H9 (cell line): Measurements from ENCODE around the gene USP35. TPM values are rescaled to one million over a fixed set of nuclear protein-coding genes. Genes with fewer than 3 reads are reported as not detected.

ENCODE experiments used
- DNase-seq: peaks from one replicate; pipeline ENCODE4 v3.0.0-alpha.2; 2017
- H2AFZ ChIP-seq: one replicate; pipeline ENCODE4 v1.6.1; 2013; ENCODE audit warnings: mild to moderate bottlenecking, low read length, control low read depth, moderate library complexity
- H2AK5ac ChIP-seq: 2 replicates; pipeline ENCODE4 v1.6.1; 2013; ENCODE audit warnings: low read length, control low read depth, mixed read lengths; ENCODE audit not compliant: insufficient read length
- H2BK120ac ChIP-seq: one replicate; pipeline ENCODE4 v1.6.1; 2013; ENCODE audit warnings: low read depth, mild to moderate bottlenecking, low read length, control low read depth, inconsistent platforms; ENCODE audit not compliant: poor library complexity, severe bottlenecking
- H2BK12ac ChIP-seq: 2 replicates; pipeline ENCODE4 v1.6.1; 2013; ENCODE audit warnings: low read length, control low read depth, mixed read lengths, low read depth; ENCODE audit not compliant: insufficient read length
- H2BK15ac ChIP-seq: 2 replicates; pipeline ENCODE4 v1.6.1; 2013; ENCODE audit warnings: low read depth, low read length, control low read depth
- H2BK20ac ChIP-seq: one replicate; pipeline ENCODE4 v1.6.1; 2013; ENCODE audit warnings: low read depth, mild to moderate bottlenecking, low read length, control low read depth, inconsistent platforms; ENCODE audit not compliant: poor library complexity, severe bottlenecking
- H2BK5ac ChIP-seq: 2 replicates; pipeline ENCODE4 v1.6.1; 2013; ENCODE audit warnings: low read length, control low read depth, mixed read lengths; ENCODE audit not compliant: insufficient read length
- H3K14ac ChIP-seq: 2 replicates; pipeline ENCODE4 v1.6.1; 2013; ENCODE audit warnings: low read length, control low read depth; ENCODE audit not compliant: insufficient read depth
- H3K18ac ChIP-seq: 2 replicates; pipeline ENCODE4 v1.6.1; 2013; ENCODE audit warnings: low read depth, mild to moderate bottlenecking, mixed read lengths, low read length, control low read depth; ENCODE audit not compliant: insufficient read length
- H3K23ac ChIP-seq: 2 replicates; pipeline ENCODE4 v1.6.1; 2013; ENCODE audit warnings: low read length, control low read depth, mixed read lengths, low read depth; ENCODE audit not compliant: insufficient read length
- H3K23me2 ChIP-seq: 2 replicates; pipeline ENCODE4 v1.6.1; 2013; ENCODE audit warnings: low read depth, mild to moderate bottlenecking, mixed read lengths, low read length, control low read depth; ENCODE audit not compliant: insufficient read length, poor library complexity, severe bottlenecking
- H3K27ac ChIP-seq: 2 replicates; pipeline ENCODE4 v1.5.1; 2013; ENCODE audit warnings: low read length, control low read depth, mixed read lengths, low read depth; ENCODE audit not compliant: insufficient read length
- H3K27me3 ChIP-seq: 2 replicates; pipeline ENCODE4 v1.6.1; 2013; ENCODE audit warnings: low read length, control low read depth, inconsistent platforms; ENCODE audit not compliant: insufficient read depth
- H3K4ac ChIP-seq: 2 replicates; pipeline ENCODE4 v1.6.1; 2013; ENCODE audit warnings: low read depth, mild to moderate bottlenecking, control low read depth, inconsistent platforms, low read length, moderate library complexity
- H3K4me1 ChIP-seq: 2 replicates; pipeline ENCODE4 v1.6.1; 2013; ENCODE audit warnings: low read length, control low read depth, inconsistent platforms; ENCODE audit not compliant: insufficient read depth
- H3K4me2 ChIP-seq: 2 replicates; pipeline ENCODE4 v1.6.1; 2013; ENCODE audit warnings: low read length, control low read depth, mixed read lengths; ENCODE audit not compliant: insufficient read length, insufficient read depth
- H3K56ac ChIP-seq: 2 replicates; pipeline ENCODE4 v1.6.1; 2013; ENCODE audit warnings: low read depth, mild to moderate bottlenecking, mixed read lengths, low read length, control low read depth; ENCODE audit not compliant: insufficient read length
- H3K79me1 ChIP-seq: 2 replicates; pipeline ENCODE4 v1.6.1; 2013; ENCODE audit warnings: low read depth, mild to moderate bottlenecking, moderate library complexity, low read length, control low read depth, inconsistent platforms; ENCODE audit not compliant: insufficient read depth, poor library complexity, severe bottlenecking
- H3K79me2 ChIP-seq: 2 replicates; pipeline ENCODE4 v1.6.1; 2013; ENCODE audit warnings: low read length, control low read depth, inconsistent platforms; ENCODE audit not compliant: insufficient read depth
- H3K9ac ChIP-seq: 2 replicates; pipeline ENCODE4 v1.6.1; 2013; ENCODE audit warnings: low read length, control low read depth, mixed read lengths; ENCODE audit not compliant: insufficient read length; ENCODE audit errors: extremely low read depth
- H3K9me3 ChIP-seq: one replicate; pipeline ENCODE4 v1.6.1; 2013; ENCODE audit warnings: low read depth, low read length, inconsistent platforms; ENCODE audit not compliant: control insufficient read depth
- H3T11ph ChIP-seq: one replicate; pipeline ENCODE4 v1.6.1; 2013; ENCODE audit warnings: mild to moderate bottlenecking, low read length, control low read depth, inconsistent platforms
- H4K20me1 ChIP-seq: one replicate; pipeline ENCODE4 v1.6.1; 2013; ENCODE audit not compliant: control insufficient read depth, insufficient read length, insufficient read depth
- H4K5ac ChIP-seq: 2 replicates; pipeline ENCODE4 v1.6.1; 2013; ENCODE audit warnings: low read depth, mild to moderate bottlenecking, mixed read lengths, low read length, control low read depth; ENCODE audit not compliant: insufficient read length
- H4K8ac ChIP-seq: replicated peaks from 2 replicates; pipeline ENCODE4 v1.6.1; 2013; ENCODE audit warnings: low read length, control low read depth, mixed read lengths, low read depth; ENCODE audit not compliant: insufficient read length
- H4K91ac ChIP-seq: 2 replicates; pipeline ENCODE4 v1.6.1; 2013; ENCODE audit warnings: low read depth, mild to moderate bottlenecking, moderate library complexity, mixed read lengths, low read length, control low read depth; ENCODE audit not compliant: insufficient read length
- H3K27ac Mint-ChIP-seq, 3 experiments: 2 replicates in 2 of 3; 3 replicates in 1 of 3; pipeline ENCODE4 v1.8.0; 2020 to 2021; ENCODE audit warnings: mixed read lengths in 3 of 3, mild to moderate bottlenecking in 1 of 3, moderate library complexity in 1 of 3
- H3K27me3 Mint-ChIP-seq: 2 replicates; pipeline ENCODE4 v1.8.0; 2021; ENCODE audit warnings: low read depth, mild to moderate bottlenecking, moderate library complexity, mixed read lengths
- H3K36me3 Mint-ChIP-seq, 3 experiments: 2 replicates in 2 of 3; 3 replicates in 1 of 3; pipeline ENCODE4 v1.8.0; 2020 to 2021; ENCODE audit warnings: low read depth in 3 of 3, mixed read lengths in 3 of 3; ENCODE audit not compliant: insufficient read depth in 1 of 3
- H3K4me1 Mint-ChIP-seq, 2 experiments: 2 replicates each; pipeline ENCODE4 v1.8.0; 2020; ENCODE audit warnings: mixed read lengths in 2 of 2
- H3K4me3 Mint-ChIP-seq, 2 experiments: 2 replicates in 1 of 2; 3 replicates in 1 of 2; pipeline ENCODE4 v1.8.0; 2020 to 2021; ENCODE audit warnings: mild to moderate bottlenecking in 2 of 2, mixed read lengths in 2 of 2, moderate library complexity in 1 of 2
- H3K9me3 Mint-ChIP-seq, 2 experiments: 2 replicates in 1 of 2; 3 replicates in 1 of 2; pipeline ENCODE4 v1.8.0; 2020; ENCODE audit warnings: mild to moderate bottlenecking in 2 of 2, mixed read lengths in 2 of 2, moderate library complexity in 1 of 2
- WGBS: extraction: QIAGEN DNeasy Blood & Tissue Kit; methylation state at CpG from one replicate; pipeline ENCODE4 v1.1.7; 2013; ENCODE audit warnings: missing lambda C conversion rate, low lambda C conversion rate, mixed read lengths; ENCODE audit not compliant: insufficient read length; ENCODE audit errors: extremely low coverage; 5-methylcytosine and 5-hydroxymethylcytosine counted together
- total RNA-seq: library from RNA; stranded (reverse); gene quantifications from 2 replicates; pipeline ENCODE4 v1.2.1, GENCODE V29; 2021
- TF ChIP-seq, protein P1 (sequence below): fragments of 200-600 bp; sonication (generic); conservative IDR thresholded peaks from 3 replicates; pipeline ENCODE4 v1.8.0; 2021; ENCODE audit warnings: antibody characterized with exemption, mild to moderate bottlenecking

Gene USP35
- total RNA-seq, 1 experiment from 2014 or later, result 6.8 TPM

DNA sequence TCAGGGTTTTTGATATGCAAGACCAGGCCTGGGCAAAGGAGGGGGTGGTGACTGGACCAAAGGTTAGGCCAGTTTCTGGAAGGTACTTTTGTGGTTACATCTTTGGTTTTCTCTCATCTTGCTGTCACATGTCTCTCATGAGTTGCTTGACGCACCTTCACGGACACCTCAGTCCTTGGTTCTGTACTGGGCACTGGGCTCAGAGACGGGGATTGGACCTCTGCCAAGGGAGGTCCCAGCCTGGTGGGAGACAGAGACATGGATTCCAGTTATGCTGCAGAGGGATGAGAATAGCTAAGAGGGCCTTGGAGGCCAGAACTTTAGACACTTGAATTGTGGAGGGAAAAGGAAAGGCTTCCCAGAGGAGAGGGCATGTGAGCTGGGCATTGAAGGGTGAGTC lies 1.7 kb downstream of the USP35 start:
- H3K36me3 Mint-ChIP-seq, result no peaks in the 10 kb centered on the region
- Histone ChIP-seq H2BK15ac (no peak overlapping the region), H3K79me1 (no peaks in the 10 kb centered on the region), H3K4ac (no peak overlapping the region), H2BK20ac (no peak overlapping the region), H4K5ac (no peak overlapping the region), H3K27me3 (no peaks in the 10 kb centered on the region; the same call in 1 of the 2 replicates), H2AFZ (no peak overlapping the region), H3K9ac (no peak overlapping the region), H2AK5ac (no peak overlapping the region), H3K4me1 (no peaks in the 10 kb centered on the region), H3K56ac (no peak overlapping the region), H4K8ac (no peak overlapping the region), H3K14ac (no peak overlapping the region), H2BK5ac (no peak overlapping the region), H3K18ac (no peak overlapping the region), H3K23me2 (peaks cover 7% of the 10 kb centered on the region), H3K79me2 (no peaks in the 10 kb centered on the region), H2BK120ac (no peak overlapping the region), H3K4me2 (no peak overlapping the region), H3T11ph (no peak overlapping the region), H2BK12ac (no peak overlapping the region), H3K27ac (no peak overlapping the region), H3K9me3 (no peaks in the 10 kb centered on the region), H4K20me1 (no peaks in the 10 kb centered on the region), H4K91ac (no peak overlapping the region), H3K23ac (no peak overlapping the region)
- peak overlapping the region; percentile 12 to 94; a peak in 3 of 5 replicates for H3K4me3 Mint-ChIP-seq
- TF ChIP-seq, protein P1, sequence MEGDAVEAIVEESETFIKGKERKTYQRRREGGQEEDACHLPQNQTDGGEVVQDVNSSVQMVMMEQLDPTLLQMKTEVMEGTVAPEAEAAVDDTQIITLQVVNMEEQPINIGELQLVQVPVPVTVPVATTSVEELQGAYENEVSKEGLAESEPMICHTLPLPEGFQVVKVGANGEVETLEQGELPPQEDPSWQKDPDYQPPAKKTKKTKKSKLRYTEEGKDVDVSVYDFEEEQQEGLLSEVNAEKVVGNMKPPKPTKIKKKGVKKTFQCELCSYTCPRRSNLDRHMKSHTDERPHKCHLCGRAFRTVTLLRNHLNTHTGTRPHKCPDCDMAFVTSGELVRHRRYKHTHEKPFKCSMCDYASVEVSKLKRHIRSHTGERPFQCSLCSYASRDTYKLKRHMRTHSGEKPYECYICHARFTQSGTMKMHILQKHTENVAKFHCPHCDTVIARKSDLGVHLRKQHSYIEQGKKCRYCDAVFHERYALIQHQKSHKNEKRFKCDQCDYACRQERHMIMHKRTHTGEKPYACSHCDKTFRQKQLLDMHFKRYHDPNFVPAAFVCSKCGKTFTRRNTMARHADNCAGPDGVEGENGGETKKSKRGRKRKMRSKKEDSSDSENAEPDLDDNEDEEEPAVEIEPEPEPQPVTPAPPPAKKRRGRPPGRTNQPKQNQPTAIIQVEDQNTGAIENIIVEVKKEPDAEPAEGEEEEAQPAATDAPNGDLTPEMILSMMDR, result no peak
- no CpG with 5 or more reads among the region's 3 CpGs for WGBS
- no peak for DNase-seq
- H3K9me3 Mint-ChIP-seq, result no peaks in the 10 kb centered on the region; a peak in 1 of 5 replicates
- H3K4me1 Mint-ChIP-seq, result peaks cover 21 to 26% of the 10 kb centered on the region in 2 experiments
- H3K27me3 Mint-ChIP-seq, result peaks cover 7% of the 10 kb centered on the region
- H3K27ac Mint-ChIP-seq, result no peak overlapping the region
